ENCODE results near the gene CFAP43.

DNA sequence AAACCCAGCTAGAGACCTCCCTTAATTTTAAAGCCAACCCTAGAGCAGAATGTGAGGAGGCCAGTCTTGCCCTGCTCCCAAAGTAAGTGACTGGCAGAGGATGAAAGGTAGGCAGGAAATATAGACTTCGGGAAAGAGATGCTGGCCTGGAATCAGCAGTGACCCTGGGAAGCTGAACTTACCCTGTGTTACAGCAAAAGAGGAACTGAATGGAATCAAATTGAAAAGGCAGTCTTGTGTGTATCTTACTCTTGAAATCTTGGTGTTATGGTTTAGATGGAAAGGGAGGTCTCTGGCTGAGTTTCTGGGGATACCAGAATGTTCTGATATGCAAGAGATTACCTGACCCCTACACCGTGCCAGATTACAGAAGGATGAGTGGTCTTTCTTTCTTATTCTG lies 7.9 kb upstream of the CFAP43 start:
- TF ChIP-seq POLR2AphosphoS5 (IDR thresholded peaks at IDR 0.05), result no peak
- TF ChIP-seq POLR2A (IDR thresholded peaks at IDR 0.05), result no peak
- TF ChIP-seq, protein P1, sequence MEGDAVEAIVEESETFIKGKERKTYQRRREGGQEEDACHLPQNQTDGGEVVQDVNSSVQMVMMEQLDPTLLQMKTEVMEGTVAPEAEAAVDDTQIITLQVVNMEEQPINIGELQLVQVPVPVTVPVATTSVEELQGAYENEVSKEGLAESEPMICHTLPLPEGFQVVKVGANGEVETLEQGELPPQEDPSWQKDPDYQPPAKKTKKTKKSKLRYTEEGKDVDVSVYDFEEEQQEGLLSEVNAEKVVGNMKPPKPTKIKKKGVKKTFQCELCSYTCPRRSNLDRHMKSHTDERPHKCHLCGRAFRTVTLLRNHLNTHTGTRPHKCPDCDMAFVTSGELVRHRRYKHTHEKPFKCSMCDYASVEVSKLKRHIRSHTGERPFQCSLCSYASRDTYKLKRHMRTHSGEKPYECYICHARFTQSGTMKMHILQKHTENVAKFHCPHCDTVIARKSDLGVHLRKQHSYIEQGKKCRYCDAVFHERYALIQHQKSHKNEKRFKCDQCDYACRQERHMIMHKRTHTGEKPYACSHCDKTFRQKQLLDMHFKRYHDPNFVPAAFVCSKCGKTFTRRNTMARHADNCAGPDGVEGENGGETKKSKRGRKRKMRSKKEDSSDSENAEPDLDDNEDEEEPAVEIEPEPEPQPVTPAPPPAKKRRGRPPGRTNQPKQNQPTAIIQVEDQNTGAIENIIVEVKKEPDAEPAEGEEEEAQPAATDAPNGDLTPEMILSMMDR (IDR thresholded peaks at IDR 0.05), result no peak
- no peak for TF ChIP-seq EP300 (IDR thresholded peaks at IDR 0.05)

All from sigmoid colon (tissue), 4 donors.